Natural killer cell (primary cell): ENCODE results near the gene C12orf75. TPM values are rescaled to one million over a fixed set of nuclear protein-coding genes. Genes with fewer than 3 reads are reported as not detected.

Experiments used
- ATAC-seq, 3 donors: fragments of 150-1000 bp in 2 of 3; fragments of 200-7000 bp in 1 of 3; cut with Tn5 transposase; 1 replicate in 1 of 3; 2 replicates in 2 of 3; pipeline ENCODE4 v1.10.0; 2021; ENCODE audit warnings: mild to moderate bottlenecking in 2 of 3, moderate library complexity in 2 of 3
- DNase-seq, 2 donors: peaks; one replicate each; pipeline versions ENCODE4 v3.0.0 to v3.0.0-alpha.2; 2013 to 2021; ENCODE audit warnings: mixed read lengths in 1 of 2
- H3K27ac ChIP-seq: one replicate; pipeline ENCODE4 v1.5.1; 2013; ENCODE audit warnings: mild to moderate bottlenecking, low read length
- H3K27me3 ChIP-seq: one replicate; pipeline ENCODE4 v1.6.1; 2013; ENCODE audit warnings: low read length; ENCODE audit not compliant: control insufficient read depth, insufficient read depth
- H3K36me3 ChIP-seq: one replicate; pipeline ENCODE4 v1.6.1; 2013; ENCODE audit warnings: low read length; ENCODE audit not compliant: control insufficient read depth, insufficient read depth
- H3K4me1 ChIP-seq: one replicate; pipeline ENCODE4 v1.6.1; 2013; ENCODE audit warnings: low read length; ENCODE audit not compliant: control insufficient read depth, insufficient read depth
- H3K4me3 ChIP-seq: one replicate; pipeline ENCODE4 v1.5.1; 2013; ENCODE audit warnings: low read length
- H3K9me3 ChIP-seq: one replicate; pipeline ENCODE4 v1.6.1; 2013; ENCODE audit warnings: low read length; ENCODE audit not compliant: control insufficient read depth, insufficient read depth
- H3K27ac Mint-ChIP-seq, 2 donors: one replicate each; pipeline ENCODE4 v1.8.0; 2022; ENCODE audit warnings: mild to moderate bottlenecking in 2 of 2, mixed read lengths in 2 of 2, moderate library complexity in 1 of 2
- H3K27me3 Mint-ChIP-seq, 2 donors: one replicate each; pipeline ENCODE4 v1.8.0; 2022; ENCODE audit warnings: low read depth in 2 of 2, mixed read lengths in 2 of 2
- H3K36me3 Mint-ChIP-seq: one replicate; pipeline ENCODE4 v1.8.0; 2022; ENCODE audit warnings: mixed read lengths
- H3K4me1 Mint-ChIP-seq, 2 donors: one replicate each; pipeline ENCODE4 v1.8.0; 2022; ENCODE audit warnings: mixed read lengths in 2 of 2
- H3K4me3 Mint-ChIP-seq: one replicate; pipeline ENCODE4 v1.8.0; 2022; ENCODE audit warnings: mild to moderate bottlenecking, moderate library complexity, mixed read lengths
- H3K9me3 Mint-ChIP-seq, 2 donors: one replicate each; pipeline ENCODE4 v1.8.0; 2022; ENCODE audit warnings: mixed read lengths in 2 of 2
- WGBS: methylation state at CpG from one replicate; pipeline ENCODE4 v1.1.7; 2013; ENCODE audit warnings: missing lambda C conversion rate; ENCODE audit not compliant: insufficient coverage; 5-methylcytosine and 5-hydroxymethylcytosine counted together
- intact Hi-C: fragments of 100-400 bp; cut with micrococcal nuclease; formaldehyde crosslinking; loops from one replicate; pipeline ENCODE4 v1.14.2; 2022
- total RNA-seq, 4 donors: library from RNA; stranded (reverse); fragments of 120-200 nt in 1 of 4; gene quantifications; one replicate each; pipeline versions ENCODE4 v1.2.3 to v1.2.4, GENCODE V29; 2013 to 2022
- TF ChIP-seq, protein P1 (sequence below): fragments of 200-600 bp; IDR thresholded peaks from one replicate; pipeline ENCODE4 v1.8.0; 2022; ENCODE audit warnings: antibody characterized with exemption

C12orf75 gene
- total RNA-seq, 3 donors from 2014 or later (not counting 1 experiment from before 2014, with no cell fraction given) = 121 to 131 (median 128) TPM

DNA sequence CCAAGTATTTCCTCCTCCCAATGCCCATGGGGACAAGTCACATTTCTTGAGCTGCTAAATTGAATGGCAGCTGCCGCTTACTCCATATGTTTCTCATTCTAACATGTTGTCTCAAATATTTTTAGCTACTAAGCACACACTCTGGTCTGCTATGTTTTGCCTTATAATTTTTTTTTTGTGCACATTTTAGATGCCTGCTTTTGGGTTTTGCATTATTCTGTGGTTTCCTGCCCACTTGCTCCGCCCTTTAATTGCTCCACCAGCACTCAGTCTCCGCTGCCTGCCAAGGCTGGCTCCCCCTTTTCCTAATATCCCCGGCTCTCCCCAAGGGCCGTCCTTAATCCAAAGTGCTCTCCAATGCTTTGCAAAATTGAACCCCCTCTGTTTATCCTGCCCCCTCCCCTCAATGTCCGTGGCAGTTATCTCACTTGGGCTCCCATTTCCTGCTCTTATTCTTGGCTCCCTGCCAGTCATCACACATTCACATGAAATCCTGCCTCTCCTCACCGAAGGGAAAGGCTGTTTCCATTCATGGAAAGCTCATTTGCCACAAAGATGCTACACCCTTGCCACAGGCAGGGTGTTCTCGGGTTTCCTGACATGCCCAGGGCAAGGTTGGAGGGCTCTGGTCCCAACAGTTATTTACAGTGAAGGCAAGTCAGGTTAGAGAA is 79.4 kb downstream of the C12orf75 start:
- WGBS = 4% methylated on average over 8 of the region's 8 CpGs
- no peaks in the 10 kb centered on the region for H3K27me3 ChIP-seq
- intact Hi-C loops = no loop called here
- Mint-ChIP-seq H3K4me1 (peaks cover 15 to 22% of the 10 kb centered on the region in 2 donors), H3K36me3 (no peaks in the 10 kb centered on the region), H3K9me3 (no peaks in the 10 kb centered on the region), H3K4me3 (peak overlapping the region; percentile 81), H3K27me3 (no peaks in the 10 kb centered on the region), H3K27ac (peak overlapping the region; percentile 9 to 74)
- H3K4me3 ChIP-seq = no peak overlapping the region
- H3K4me1 ChIP-seq = peaks cover 8% of the 10 kb centered on the region
- H3K27ac ChIP-seq = no peak overlapping the region
- no peaks in the 10 kb centered on the region for H3K9me3 ChIP-seq
- ATAC-seq (peak in 1 of 3 donors; percentile 52), DNase-seq (peak in 1 of 2 donors; percentile 29)
- H3K36me3 ChIP-seq = no peaks in the 10 kb centered on the region
- TF ChIP-seq, protein P1, sequence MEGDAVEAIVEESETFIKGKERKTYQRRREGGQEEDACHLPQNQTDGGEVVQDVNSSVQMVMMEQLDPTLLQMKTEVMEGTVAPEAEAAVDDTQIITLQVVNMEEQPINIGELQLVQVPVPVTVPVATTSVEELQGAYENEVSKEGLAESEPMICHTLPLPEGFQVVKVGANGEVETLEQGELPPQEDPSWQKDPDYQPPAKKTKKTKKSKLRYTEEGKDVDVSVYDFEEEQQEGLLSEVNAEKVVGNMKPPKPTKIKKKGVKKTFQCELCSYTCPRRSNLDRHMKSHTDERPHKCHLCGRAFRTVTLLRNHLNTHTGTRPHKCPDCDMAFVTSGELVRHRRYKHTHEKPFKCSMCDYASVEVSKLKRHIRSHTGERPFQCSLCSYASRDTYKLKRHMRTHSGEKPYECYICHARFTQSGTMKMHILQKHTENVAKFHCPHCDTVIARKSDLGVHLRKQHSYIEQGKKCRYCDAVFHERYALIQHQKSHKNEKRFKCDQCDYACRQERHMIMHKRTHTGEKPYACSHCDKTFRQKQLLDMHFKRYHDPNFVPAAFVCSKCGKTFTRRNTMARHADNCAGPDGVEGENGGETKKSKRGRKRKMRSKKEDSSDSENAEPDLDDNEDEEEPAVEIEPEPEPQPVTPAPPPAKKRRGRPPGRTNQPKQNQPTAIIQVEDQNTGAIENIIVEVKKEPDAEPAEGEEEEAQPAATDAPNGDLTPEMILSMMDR = no peak

DNA sequence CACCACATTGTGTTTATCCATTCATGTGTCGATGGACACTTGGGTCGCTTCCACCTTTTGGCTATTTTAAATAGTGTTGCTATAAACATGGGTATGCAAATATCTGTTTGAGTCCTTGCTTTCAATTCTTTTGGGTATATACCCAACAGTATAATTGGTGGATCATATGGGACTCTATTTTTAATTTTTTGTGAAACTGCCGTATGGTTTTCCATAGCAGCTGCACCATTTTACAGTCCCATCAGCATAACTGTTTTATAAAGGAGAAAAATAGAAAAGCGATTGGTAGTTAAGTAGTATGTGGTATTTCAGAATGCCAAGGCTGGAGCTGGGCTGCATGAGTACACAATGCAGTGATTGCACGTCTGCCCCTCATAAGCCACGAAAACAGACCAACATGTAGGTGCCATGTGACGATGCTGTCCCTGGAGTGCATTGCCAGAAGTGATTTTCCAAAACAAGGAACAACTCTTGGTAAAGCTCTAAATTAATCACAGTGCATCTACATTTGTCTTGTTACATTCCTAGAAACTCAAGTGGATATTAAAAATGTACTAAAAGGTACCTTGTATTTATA is 83.5 kb downstream of the C12orf75 start:
- H3K36me3 Mint-ChIP-seq = no peaks in the 10 kb centered on the region
- TF ChIP-seq, protein P1 = no peak
- Histone ChIP-seq H3K27me3 (no peaks in the 10 kb centered on the region), H3K4me3 (no peak overlapping the region), H3K36me3 (no peaks in the 10 kb centered on the region), H3K9me3 (no peaks in the 10 kb centered on the region), H3K27ac (no peak overlapping the region), H3K4me1 (peaks cover 8% of the 10 kb centered on the region)
- no peaks in the 10 kb centered on the region for H3K9me3 Mint-ChIP-seq
- no peak overlapping the region for H3K4me3 Mint-ChIP-seq
- intact Hi-C loops = no loop called here
- H3K27ac Mint-ChIP-seq = no peak overlapping the region
- 95% methylated on average over 7 of the region's 7 CpGs for WGBS
- no peaks in the 10 kb centered on the region for H3K27me3 Mint-ChIP-seq
- H3K4me1 Mint-ChIP-seq = peaks cover 15 to 17% of the 10 kb centered on the region in 2 donors
- ATAC-seq (no peak), DNase-seq (no peak)

DNA sequence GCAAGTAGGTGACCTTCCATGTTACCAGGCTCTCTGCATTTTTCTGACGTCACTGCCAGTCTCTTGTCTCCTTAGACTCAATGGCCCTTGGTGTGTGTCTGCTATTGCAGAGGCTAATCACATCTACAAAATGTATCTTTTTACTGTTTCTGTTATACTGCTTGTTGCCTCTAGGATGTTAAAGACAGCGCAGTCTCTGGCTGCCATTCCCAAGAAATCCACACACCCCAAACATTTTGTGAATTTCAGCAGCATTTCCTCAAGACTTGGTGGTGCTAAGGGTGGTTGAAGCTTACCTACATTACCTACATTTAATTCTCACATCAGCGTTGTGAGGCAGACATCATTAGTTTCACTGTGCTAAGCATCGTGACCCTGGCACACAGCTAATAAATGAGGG is 87.2 kb downstream of the C12orf75 start:
- Histone ChIP-seq H3K9me3 (no peaks in the 10 kb centered on the region), H3K27me3 (no peaks in the 10 kb centered on the region), H3K27ac (no peak overlapping the region), H3K4me3 (no peak overlapping the region), H3K4me1 (no peaks in the 10 kb centered on the region), H3K36me3 (no peaks in the 10 kb centered on the region)
- ATAC-seq (no peak), DNase-seq (no peak)
- no peaks in the 10 kb centered on the region for H3K27me3 Mint-ChIP-seq
- intact Hi-C loops = no loop called here
- 64% methylated on average over 3 of the region's 4 CpGs for WGBS
- no peaks in the 10 kb centered on the region for H3K36me3 Mint-ChIP-seq
- H3K4me1 Mint-ChIP-seq = no peaks in the 10 kb centered on the region
- no peak overlapping the region for H3K27ac Mint-ChIP-seq
- no peak overlapping the region for H3K4me3 Mint-ChIP-seq
- TF ChIP-seq, protein P1 = no peak
- no peaks in the 10 kb centered on the region for H3K9me3 Mint-ChIP-seq

DNA sequence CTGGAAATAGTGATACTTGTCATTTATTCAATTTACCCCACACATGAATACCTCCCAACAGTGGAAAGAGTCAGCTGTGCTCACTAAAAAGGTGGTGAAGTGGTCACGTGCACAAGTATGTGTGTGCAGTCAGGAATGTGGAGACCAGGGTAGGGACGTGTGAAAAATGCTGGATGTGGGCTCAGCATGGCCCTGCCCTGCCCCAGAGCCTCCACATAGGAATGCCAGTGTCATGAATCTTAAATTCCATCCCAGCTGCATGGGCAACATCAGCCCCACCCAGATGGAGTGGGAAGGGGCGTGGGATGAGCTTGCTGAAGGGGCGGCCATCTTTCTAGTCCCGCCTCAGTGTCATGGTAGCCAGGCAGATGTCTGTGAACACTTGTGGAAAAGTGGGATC is 87.7 kb downstream of the C12orf75 start:
- Histone ChIP-seq H3K27ac (no peak overlapping the region), H3K4me3 (no peak overlapping the region), H3K4me1 (no peaks in the 10 kb centered on the region), H3K9me3 (no peaks in the 10 kb centered on the region), H3K27me3 (no peaks in the 10 kb centered on the region), H3K36me3 (no peaks in the 10 kb centered on the region)
- Mint-ChIP-seq H3K4me3 (no peak overlapping the region), H3K36me3 (no peaks in the 10 kb centered on the region), H3K27ac (no peak overlapping the region), H3K27me3 (no peaks in the 10 kb centered on the region), H3K4me1 (no peaks in the 10 kb centered on the region), H3K9me3 (no peaks in the 10 kb centered on the region)
- DNase-seq (no peak), ATAC-seq (no peak)
- 86% methylated on average over 5 of the region's 5 CpGs for whole genome bisulfite sequencing
- intact Hi-C loops = no loop called here
- TF ChIP-seq, protein P1 = no peak
